Measurements from ENCODE around the gene BRME1.
A peak's percentile ranks its signal among the peaks of the same experiment; 100 is the strongest.
"Not testable (repeated sequence)": the region's sequence is repeated elsewhere in the genome, so short reads cannot be mapped to it uniquely, and the experiment has no call there.

The BRME1 gene

DNA sequence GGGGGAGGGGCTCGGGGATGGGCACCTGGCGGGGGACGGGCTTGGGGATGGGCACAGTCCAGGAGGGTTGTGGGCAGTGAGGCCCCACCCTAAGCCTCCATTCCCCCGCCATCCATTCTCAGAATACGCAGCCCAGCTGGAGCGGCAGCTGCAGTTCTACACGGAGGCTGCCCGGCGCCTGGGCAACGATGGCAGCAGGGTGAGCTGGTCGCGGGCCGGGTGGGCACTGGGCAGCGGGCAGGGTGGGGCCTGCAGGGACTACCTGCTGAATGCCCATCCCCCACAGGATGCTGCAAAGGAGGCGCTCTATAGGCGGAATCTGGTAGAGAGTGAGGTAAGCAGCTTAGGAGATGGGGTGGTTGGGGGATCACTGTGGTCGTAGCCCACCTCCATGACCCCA is 24.0 kb upstream of the BRME1 start:
- no peak for DNase-seq (ENCODE audit: low read depth, low spot score)

DNA sequence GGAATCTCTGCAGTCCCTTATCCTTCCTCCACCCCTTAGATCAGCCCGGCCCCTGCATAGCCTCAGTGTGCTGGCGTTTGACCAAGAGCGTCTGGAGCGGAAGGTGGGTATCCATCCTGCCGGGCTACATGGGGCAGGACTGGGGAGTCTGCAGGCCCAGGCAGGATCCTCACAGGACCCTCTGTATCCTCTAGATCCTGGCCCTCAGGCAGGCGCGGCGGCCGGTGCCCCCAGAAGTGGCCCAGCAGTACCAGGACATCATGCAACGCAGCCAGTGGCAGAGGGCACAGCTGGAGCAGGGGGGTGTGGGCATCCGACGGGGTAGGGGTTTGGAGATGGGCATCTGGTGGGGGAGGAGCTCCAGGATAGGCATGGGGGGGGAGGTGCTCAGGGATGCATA is 23.4 kb upstream of the BRME1 start:
- DNase-seq (ENCODE audit: low read depth, low spot score): no peak
- H3K4me3 ChIP-seq (ENCODE audit: low read length): no peak overlapping the region

More for the DNA sequence above, 24.0 kb upstream of the BRME1 start:
- no peak overlapping the region for H3K4me3 ChIP-seq (ENCODE audit: low read length)

GRCh38 chr19:13926715-13927114 is 20.8 kb upstream of the BRME1 start:
- no peak overlapping the region for H3K4me3 ChIP-seq (ENCODE audit: low read length)

DNA sequence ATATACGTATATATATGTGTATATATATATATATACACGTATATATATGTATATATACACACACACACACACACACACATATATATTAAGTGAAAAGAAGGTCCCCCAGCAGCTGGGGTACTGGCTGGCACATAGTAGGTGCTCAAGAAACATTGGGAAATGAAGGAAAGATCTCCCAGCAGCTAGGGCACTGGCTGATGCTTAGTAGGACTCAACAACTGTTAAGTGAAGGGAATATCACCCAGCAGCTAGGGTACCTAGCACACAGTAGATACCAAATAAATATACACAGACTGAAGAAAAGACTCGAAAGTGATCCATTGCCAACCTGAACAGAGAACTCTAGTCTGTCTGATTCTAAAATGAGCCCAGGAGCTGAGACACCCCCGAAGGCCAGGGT is 20.1 kb upstream of the BRME1 start:
- H3K4me3 ChIP-seq (ENCODE audit: low read length): no peak overlapping the region
- DNase-seq (ENCODE audit: low read depth, low spot score): no peak

More at GRCh38 chr19:13926715-13927114, 20.8 kb upstream of the BRME1 start:
- DNase-seq (ENCODE audit: low read depth, low spot score): no peak

DNA sequence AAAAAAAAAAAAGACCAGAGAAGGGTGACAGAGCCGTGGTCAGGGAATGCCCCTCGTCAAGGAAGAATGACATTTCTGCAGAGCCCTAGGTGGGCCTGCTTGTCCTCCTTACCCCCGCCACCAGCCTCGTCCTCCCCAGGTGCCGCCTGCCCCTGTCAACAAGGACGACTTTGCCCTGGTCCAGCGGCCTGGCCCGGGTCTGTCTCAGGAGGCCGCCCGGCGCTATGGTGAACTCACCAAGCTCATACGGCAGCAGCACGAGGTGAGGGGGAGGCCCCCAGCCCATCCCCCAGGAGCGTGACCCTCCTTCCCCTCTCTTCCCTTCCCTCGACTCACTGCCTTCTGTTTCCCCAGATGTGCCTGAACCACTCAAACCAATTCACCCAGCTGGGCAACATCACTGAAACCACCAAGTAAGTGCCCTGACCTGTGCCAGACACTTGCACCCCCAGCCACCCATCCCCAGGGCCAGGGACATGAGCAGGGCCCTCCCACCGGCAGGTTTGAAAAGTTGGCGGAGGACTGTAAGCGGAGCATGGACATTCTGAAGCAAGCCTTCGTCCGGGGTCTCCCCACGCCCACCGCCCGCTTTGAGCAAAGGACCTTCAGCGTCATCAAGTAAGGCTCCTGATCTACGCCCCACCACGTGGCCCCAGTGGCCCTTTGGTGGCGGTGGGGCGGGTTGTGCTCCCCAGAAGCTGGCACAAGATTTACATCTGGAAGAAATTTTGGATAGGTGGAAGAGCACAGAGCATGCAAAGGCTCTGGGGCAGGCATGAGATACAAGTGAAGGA is 17.5 kb upstream of the BRME1 start:
- no peak for DNase-seq (ENCODE audit: low read depth, low spot score)
- no peak overlapping the region for H3K4me3 ChIP-seq (ENCODE audit: low read length)

GRCh38 chr19:13922118-13922517 is 16.2 kb upstream of the BRME1 start:
- H3K4me3 ChIP-seq (ENCODE audit: low read length); DNase-seq (ENCODE audit: low read depth, low spot score): not testable (repeated sequence)

GRCh38 chr19:13920940-13921747 is 15.2 kb upstream of the BRME1 start:
- DNase-seq (ENCODE audit: low read depth, low spot score): peak; percentile 53
- H3K4me3 ChIP-seq (ENCODE audit: low read length): no peak overlapping the region

- no peak for DNase-seq (ENCODE audit: low read depth, low spot score)
Measured at GRCh38 chr19:13920524-13920923, 14.6 kb upstream of the BRME1 start.

DNA sequence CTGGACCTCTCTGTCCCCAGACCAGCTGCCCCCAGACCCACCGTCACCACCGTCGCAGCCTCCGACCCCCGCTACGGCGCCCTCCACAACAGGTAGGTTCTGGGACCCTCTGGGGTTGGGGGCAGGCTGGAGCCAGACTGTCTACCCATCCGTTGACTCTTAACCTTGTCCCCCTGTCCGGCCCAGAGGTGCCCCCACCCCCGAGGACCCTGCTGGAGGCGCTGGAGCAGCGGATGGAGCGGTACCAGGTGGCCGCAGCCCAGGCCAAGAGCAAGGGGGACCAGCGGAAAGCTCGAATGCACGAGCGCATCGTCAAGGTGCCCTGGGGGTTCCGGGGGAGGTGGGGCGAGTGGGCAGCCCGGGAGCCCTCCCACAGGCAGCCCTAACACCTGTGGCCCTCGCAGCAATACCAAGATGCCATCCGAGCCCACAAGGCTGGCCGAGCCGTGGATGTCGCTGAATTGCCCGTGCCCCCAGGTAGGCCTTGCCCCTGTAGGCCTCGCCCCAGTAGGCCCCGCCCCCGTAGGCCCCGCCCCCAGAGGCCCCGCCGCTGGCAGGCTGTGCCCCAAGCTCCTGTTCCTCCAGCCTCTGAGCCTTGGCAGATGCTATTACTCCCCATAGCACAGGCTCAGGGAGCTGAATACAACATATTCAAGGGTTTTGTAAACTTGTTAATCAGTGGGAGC is 13.0 kb upstream of the BRME1 start:
- no peak for DNase-seq (ENCODE audit: low read depth, low spot score)
- no peak overlapping the region for H3K4me3 ChIP-seq (ENCODE audit: low read length)

More at GRCh38 chr19:13920524-13920923, 14.6 kb upstream of the BRME1 start:
- no peak overlapping the region for H3K4me3 ChIP-seq (ENCODE audit: low read length)

DNA sequence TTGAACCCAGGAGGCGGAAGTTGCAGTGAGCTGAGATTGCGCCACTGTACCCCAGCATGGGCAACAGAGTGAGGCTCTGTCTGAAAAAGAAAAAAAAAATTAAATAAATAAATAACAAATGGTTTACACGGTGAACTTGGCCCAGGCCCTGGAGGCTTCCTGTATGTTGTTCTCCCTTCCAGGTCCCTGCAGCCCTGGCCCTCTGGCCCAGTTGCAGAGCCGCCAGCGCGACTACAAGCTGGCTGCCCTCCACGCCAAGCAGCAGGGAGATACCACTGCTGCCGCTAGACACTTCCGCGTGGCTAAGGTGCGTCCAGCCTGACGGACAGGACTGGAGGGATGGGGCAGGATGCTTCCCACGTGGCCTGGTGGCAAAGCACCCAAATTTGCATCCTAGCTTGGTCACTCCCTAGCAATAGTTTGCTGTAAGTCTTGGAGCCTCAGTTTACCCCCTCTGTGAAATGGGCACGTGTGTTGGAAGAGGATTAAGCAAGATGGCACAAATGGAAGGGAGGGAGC is 12.0 kb upstream of the BRME1 start:
- no peak for DNase-seq (ENCODE audit: low read depth, low spot score)
- H3K4me3 ChIP-seq (ENCODE audit: low read length): no peak overlapping the region

DNA sequence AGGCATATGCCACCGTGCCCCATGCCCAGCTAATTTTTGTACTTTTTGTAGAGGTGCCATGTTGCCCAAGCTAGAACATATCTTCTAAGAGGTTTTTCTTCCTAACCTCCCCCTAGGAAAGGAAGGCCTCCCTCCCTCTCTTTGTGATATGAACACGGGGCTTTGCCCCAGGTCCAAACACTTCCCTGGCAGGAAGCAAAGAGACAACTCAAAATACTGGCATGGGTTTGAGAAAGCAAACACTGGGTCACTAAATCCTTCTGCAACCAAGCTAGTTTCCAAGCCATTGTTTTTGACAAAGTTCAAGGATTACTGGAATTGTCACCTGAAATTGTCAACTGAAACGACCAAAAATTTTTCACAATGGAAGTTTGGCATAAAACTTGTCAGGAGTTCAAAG is 8.9 kb upstream of the BRME1 start:
- H3K4me3 ChIP-seq (ENCODE audit: low read length): no peak overlapping the region
- no peak for DNase-seq (ENCODE audit: low read depth, low spot score)

DNA sequence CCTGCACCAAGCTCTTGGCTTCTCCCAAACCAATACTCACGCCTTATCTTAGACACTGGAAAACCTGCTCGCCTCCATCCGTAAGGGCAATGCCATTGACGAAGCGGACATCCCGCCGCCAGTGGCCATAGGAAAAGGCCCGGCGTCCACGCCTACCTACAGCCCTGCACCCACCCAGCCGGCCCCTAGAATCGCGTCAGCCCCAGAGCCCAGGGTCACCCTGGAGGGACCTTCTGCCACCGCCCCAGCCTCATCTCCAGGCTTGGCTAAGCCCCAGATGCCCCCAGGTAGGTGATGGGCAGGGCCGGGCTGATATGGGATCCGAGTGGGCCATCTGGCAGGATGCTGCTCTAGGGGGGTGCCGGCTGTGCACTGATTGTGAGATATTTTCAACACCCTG is 7.4 kb upstream of the BRME1 start:
- no peak overlapping the region for H3K4me3 ChIP-seq (ENCODE audit: low read length)

DNA sequence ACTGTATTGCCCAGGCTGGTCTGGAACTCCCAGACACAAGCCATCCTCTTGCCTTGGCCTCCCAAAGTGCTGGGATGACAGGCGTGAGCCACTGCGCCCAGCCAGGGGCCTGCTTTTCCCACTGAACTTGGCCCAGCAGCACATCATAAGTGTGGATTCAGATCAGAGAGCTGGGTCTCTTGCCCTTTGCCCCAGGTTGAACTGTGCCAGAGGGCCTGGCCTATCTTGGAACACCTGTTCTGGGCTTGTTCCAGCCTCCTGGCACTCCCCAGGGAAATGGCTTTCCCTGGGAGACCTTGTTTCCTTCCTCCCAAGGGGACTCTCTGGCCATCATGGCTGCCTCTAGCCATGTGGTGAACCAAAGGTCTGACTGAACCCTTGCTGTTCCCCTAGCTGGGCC is 3.5 kb upstream of the BRME1 start:
- no peak overlapping the region for H3K4me3 ChIP-seq (ENCODE audit: low read length)
- no peak for DNase-seq (ENCODE audit: low read depth, low spot score)

More for the DNA sequence above, 7.4 kb upstream of the BRME1 start:
- DNase-seq (ENCODE audit: low read depth, low spot score): no peak

DNA sequence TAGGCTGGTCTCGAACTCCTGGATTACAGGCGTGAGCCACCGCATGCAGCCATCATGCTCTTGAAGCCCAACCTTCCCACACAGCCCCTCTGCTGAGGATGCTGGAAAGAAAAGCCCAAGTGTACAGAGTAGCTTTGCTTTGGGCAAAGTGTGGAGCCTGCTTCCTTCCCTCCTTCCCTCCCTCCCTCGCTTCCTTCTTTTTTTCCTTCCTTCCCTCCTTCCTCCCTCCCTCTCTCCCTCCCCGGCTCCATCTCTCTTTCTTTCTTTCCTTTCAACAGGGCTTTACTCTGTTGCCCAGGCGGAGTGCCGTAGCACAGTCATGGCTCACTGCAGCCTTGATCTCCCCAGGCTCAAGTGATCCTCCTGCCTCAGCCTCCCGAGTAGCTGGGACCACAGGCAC is 2.8 kb upstream of the BRME1 start:
- no peak overlapping the region for H3K4me3 ChIP-seq (ENCODE audit: low read length)
- DNase-seq (ENCODE audit: low read depth, low spot score): no peak

GRCh38 chr19:13906910-13907309 is 993 bp upstream of the BRME1 start:
- DNase-seq (ENCODE audit: low read depth, low spot score): no peak
- peak overlapping the region; percentile 75 for H3K4me3 ChIP-seq (ENCODE audit: low read length)

DNA sequence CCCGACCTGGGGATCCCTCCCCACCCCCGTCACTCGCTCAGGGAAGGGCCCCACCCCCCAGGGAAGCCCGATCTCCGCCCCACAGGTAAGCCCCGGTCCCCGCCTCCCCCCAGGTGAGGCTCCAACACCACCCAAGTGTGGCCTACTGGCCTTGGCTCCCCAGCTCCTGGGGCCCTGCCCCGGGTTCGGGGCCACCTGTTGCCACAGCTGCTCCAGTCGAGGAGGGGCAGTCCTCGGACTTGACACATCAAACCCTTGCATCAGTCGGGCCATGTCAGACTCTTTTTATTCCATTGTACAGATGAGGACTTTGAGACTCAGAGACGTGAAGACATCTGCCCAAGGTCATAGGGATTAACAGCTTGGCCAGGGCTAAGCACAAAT is 596 bp upstream of the BRME1 start:
- DNase-seq (ENCODE audit: low read depth, low spot score): no peak
- peak overlapping the region; percentile 75 for H3K4me3 ChIP-seq (ENCODE audit: low read length)

DNA sequence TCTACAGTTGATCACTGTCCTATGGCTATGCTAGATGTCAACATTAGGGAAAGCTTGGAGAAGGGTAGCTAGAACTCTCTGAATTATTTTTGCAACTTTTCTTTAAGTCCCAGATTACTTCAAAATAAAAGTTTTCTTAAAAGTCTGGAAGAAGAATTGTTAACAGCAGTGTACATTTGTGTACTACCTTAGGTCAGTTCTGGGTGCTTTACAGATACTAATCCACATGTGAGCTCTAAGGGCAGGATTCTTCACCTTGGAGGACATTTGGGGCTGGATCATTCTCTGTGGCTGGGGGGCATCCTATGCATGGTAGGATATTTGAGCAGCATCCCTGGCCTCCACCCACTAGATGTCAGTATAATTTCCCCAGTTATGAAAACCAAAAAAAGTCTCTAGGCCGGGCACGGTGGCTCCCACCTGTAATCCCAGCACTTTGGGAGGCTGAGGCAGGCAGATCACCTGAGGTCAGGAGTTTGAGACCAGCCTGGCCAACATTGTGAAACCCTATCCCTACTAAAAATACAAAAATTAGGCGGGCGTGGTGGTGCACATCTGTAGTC is 2.8 kb downstream of the BRME1 start:
- no peak overlapping the region for H3K4me3 ChIP-seq (ENCODE audit: low read length)
- DNase-seq (ENCODE audit: low read depth, low spot score): peak; percentile 61

DNA sequence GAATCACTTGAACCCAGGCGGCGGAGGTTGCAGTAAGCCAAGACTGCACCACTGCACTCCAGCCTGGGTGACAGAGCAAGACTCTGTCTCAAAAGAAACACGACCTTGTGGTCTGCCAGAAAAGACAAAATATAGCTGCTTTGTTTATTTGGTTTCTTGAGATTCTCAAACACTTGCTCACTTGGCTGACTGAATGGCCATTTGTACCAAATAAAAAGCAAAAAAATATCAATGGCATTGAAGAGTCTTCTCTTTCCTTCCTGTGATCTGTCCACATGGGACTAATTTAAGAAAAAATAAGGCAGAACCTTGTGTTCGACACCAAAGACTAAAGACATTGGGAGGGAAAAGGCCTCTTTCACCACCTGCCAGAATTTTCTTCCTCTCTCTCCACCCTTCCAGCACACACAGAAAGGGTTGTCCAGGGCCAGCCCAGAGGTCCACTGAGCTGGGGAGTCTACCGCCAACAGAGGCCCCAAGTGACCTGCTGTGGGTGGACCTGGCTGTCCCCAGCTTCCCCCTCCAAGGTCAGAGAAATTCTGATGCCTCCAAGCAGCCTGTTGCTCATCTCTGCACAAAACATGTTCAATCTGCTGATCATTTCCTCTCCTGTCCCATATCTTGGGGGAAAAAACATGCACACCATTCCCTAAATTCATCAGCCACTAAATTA is 5.9 kb downstream of the BRME1 start:
- DNase-seq (ENCODE audit: low read depth, low spot score): no peak
- no peak overlapping the region for H3K4me3 ChIP-seq (ENCODE audit: low read length)

DNA sequence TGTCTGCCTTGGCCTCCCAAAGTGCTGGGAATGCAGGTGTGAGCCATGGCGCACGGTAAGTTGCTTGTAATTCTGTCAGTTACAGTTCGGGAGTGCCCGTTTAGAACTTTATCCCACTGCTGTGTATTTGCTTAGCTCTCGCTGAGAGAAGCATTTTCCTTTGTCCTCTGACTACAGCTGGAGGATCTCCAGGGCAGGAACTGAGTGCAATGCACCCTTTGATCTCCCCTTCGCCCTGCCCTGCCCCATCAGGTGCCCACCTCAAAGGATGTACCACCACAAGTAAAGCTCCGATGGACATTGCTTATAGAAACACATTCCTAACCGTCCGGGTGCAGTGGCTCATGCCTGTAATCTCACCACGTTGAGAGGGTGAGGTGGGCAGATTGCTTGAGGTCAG is 6.5 kb downstream of the BRME1 start:
- H3K4me3 ChIP-seq (ENCODE audit: low read length): no peak overlapping the region
- no peak for DNase-seq (ENCODE audit: low read depth, low spot score)
